Endothelial cell of umbilical vein (primary cell): Measurements from ENCODE around the gene XYLB. TPM values are rescaled to one million over a fixed set of nuclear protein-coding genes. Genes with fewer than 3 reads are reported as not detected.

Experiments
- BruUV-seq: library from RNA; stranded (reverse); fragments of 400-500 nt; replicated peaks from 2 replicates; lab custom pipeline; 2021; lab: Mats Ljungman, UMichigan
- CTCF ChIA-PET: fragments of 300-600, 350-600 bp; sonication (Branson Sonifier 250); formaldehyde crosslinking; loops from one replicate; lab custom pipeline; 2021; ENCODE audit warnings: antibody characterized with exemption, inconsistent platforms; lab: Charles Lee
- POLR2A ChIA-PET: fragments of 300-600, 350-600 bp; sonication (Branson Sonifier 250); formaldehyde crosslinking; loops from one replicate; lab custom pipeline; 2021; ENCODE audit warnings: antibody characterized with exemption, inconsistent platforms; lab: Charles Lee
- DNase-seq: peaks from one replicate; pipeline ENCODE4 v3.0.0-alpha.2; 2011; ENCODE audit warnings: low read depth, low spot score
- FAIRE-seq: peaks from 2 replicates; lab custom pipeline; 2011; peaks lifted over from hg19 to GRCh38; lab: Jason Lieb, UNC
- H2AFZ ChIP-seq: 2 replicates; pipeline ENCODE4 v1.6.0; 2012; ENCODE audit warnings: low read depth, low read length, control low read depth, inconsistent platforms
- H3K27ac ChIP-seq: 2 replicates; pipeline ENCODE4 v1.5.1; 2011; ENCODE audit warnings: low read depth, mild to moderate bottlenecking, control low read depth, low read length, moderate library complexity; ENCODE audit not compliant: insufficient read depth
- H3K27me3 ChIP-seq, 2 experiments: 2 replicates each; pipeline versions ENCODE4 v1.6.0 to v1.6.1; 2011; ENCODE audit warnings: low read length in 2 of 2, mixed read lengths in 1 of 2; ENCODE audit not compliant: control insufficient read depth in 2 of 2, insufficient read depth in 2 of 2
- H3K36me3 ChIP-seq, 2 experiments: 2 replicates in 1 of 2; 3 replicates in 1 of 2; pipeline ENCODE4 v1.5.1; 2011; ENCODE audit warnings: low read length in 2 of 2, mild to moderate bottlenecking in 1 of 2, moderate library complexity in 1 of 2; ENCODE audit not compliant: control insufficient read depth in 2 of 2, insufficient read depth in 2 of 2; ENCODE audit errors: extremely low read depth in 1 of 2
- H3K4me1 ChIP-seq: 3 replicates; pipeline ENCODE4 v1.5.1; 2011; ENCODE audit warnings: mild to moderate bottlenecking, low read length; ENCODE audit not compliant: control insufficient read depth, insufficient read depth; ENCODE audit errors: extremely low read depth
- H3K4me2 ChIP-seq: 2 replicates; pipeline ENCODE4 v1.6.1; 2011; ENCODE audit warnings: low read length, control low read depth, mixed read lengths; ENCODE audit not compliant: insufficient read depth
- H3K4me3 ChIP-seq, 3 experiments: fragments of 200-600 bp in 1 of 3; sonication (generic), shearing (Covaris generic) in 1 of 3; replicated peaks in 1 of 3; 2 replicates each; pipeline ENCODE4 v1.5.1; 2011 to 2016; ENCODE audit warnings: control low read depth in 3 of 3, low read length in 3 of 3, mild to moderate bottlenecking in 2 of 3, inconsistent platforms in 1 of 3, low read depth in 1 of 3, moderate library complexity in 1 of 3; ENCODE audit not compliant: insufficient read depth in 1 of 3
- H3K79me2 ChIP-seq: 2 replicates; pipeline ENCODE4 v1.6.0; 2012; ENCODE audit warnings: low read length, inconsistent platforms; ENCODE audit not compliant: control insufficient read depth, insufficient read depth
- H3K9ac ChIP-seq: replicated peaks from 2 replicates; pipeline ENCODE3; 2011; ENCODE audit warnings: low read length, control low read depth; ENCODE audit not compliant: insufficient read depth; ENCODE audit errors: extremely low read depth
- H3K9me1 ChIP-seq: replicated peaks from 3 replicates; pipeline ENCODE4 v1.6.0; 2011; ENCODE audit warnings: mild to moderate bottlenecking, low read length; ENCODE audit not compliant: control insufficient read depth, insufficient read depth; ENCODE audit errors: extremely low read depth
- H3K9me3 ChIP-seq: replicated peaks from 2 replicates; pipeline ENCODE4 v1.5.1; 2012; ENCODE audit warnings: low read length, inconsistent platforms; ENCODE audit not compliant: control insufficient read depth, insufficient read depth
- H4K20me1 ChIP-seq: replicated peaks from 2 replicates; pipeline ENCODE3; 2011; ENCODE audit warnings: mild to moderate bottlenecking, low read length; ENCODE audit not compliant: control insufficient read depth, insufficient read depth; ENCODE audit errors: extremely low read depth
- CTCF ChIP-seq, 2 donors: IDR thresholded peaks; 1 replicate in 1 of 2; 2 replicates in 1 of 2; pipeline ENCODE4 v1.5.1; 2011; ENCODE audit warnings: low read length in 2 of 2, mild to moderate bottlenecking in 2 of 2, moderate library complexity in 2 of 2, control low read depth in 1 of 2, inconsistent platforms in 1 of 2, low read depth in 1 of 2; ENCODE audit not compliant: insufficient read depth in 1 of 2; ENCODE audit errors: extremely low read depth in 1 of 2
- EZH2 ChIP-seq: IDR thresholded peaks from 2 replicates; pipeline ENCODE4 v1.6.1; 2012; ENCODE audit warnings: borderline replicate concordance, low read depth, mild to moderate bottlenecking, moderate library complexity, low read length, inconsistent platforms; ENCODE audit not compliant: severe bottlenecking
- GATA2 ChIP-seq: IDR thresholded peaks from 2 replicates; pipeline ENCODE4 v1.7.0; 2011; ENCODE audit warnings: low read depth, mild to moderate bottlenecking, moderate library complexity, mixed read lengths, low read length; ENCODE audit not compliant: insufficient read length, insufficient read depth
- JUN ChIP-seq: IDR thresholded peaks from 2 replicates; pipeline ENCODE4 v1.6.1; 2011; ENCODE audit warnings: borderline replicate concordance, low read depth; ENCODE audit not compliant: insufficient read length, insufficient read depth
- MAX ChIP-seq: IDR thresholded peaks from 2 replicates; pipeline ENCODE4 v1.6.1; 2011; ENCODE audit not compliant: insufficient read depth, insufficient read length
- dilution Hi-C: fragments of 300-500 bp; cut with MboI; formaldehyde crosslinking; loops from one replicate; pipeline ENCODE4 v1.15.0; 2019; ENCODE audit warnings: low sequenced_read_pairs; ENCODE audit not compliant: extremely low pct_ligation_motif_present
- intact Hi-C: fragments of 100-400 bp; cut with micrococcal nuclease; formaldehyde crosslinking; loops from one replicate; pipeline ENCODE4 v1.10.0; 2022
- polyA plus RNA-seq, 4 experiments: library from polyadenylated mRNA; depleted of rRNA in 3 of 4; stranded (reverse) in 3 of 4; unstranded in 1 of 4; fragments of >200 nt; gene quantifications; 2 replicates each; pipeline versions ENCODE4 v1.2.1 to v1.2.3, GENCODE V29; 2011 to 2012; ENCODE audit warnings: missing spikeins in 1 of 4
- total RNA-seq: library from RNA; stranded (reverse); gene quantifications from 2 replicates; pipeline ENCODE4 v1.2.3, GENCODE V29; 2021

The XYLB gene
- total and polyA plus RNA-seq, 2 donors (not counting 3 experiments of a cell fraction or from before 2014, with no cell fraction given): 3.7 to 4.3 TPM

- Histone ChIP-seq H3K79me2 (no peaks in the 10 kb centered on the region), H3K9me3 (no peaks in the 10 kb centered on the region), H3K4me1 (no peaks in the 10 kb centered on the region), H3K9ac (no peak overlapping the region), H2AFZ (no peak overlapping the region), H3K4me3 (no peak overlapping the region), H3K9me1 (no peaks in the 10 kb centered on the region), H3K27ac (no peak overlapping the region), H4K20me1 (no peaks in the 10 kb centered on the region), H3K27me3 (peaks cover 0 to 3% of the 10 kb centered on the region in 2 experiments), H3K36me3 (no peaks in the 10 kb centered on the region), H3K4me2 (no peak overlapping the region)
- ChIA-PET POLR2A (no interaction called here), CTCF (no interaction called here)
- DNase-seq: no peak
- TF ChIP-seq JUN (no peak), CTCF (IDR thresholded peaks at IDR 0.05; ENCODE audit: extremely low read depth in 1 of 2, insufficient read depth in 1 of 2, low read depth in 1 of 2, low read length in 2 of 2) (no peak), EZH2 (no peak), GATA2 (no peak)
- intact Hi-C loops: no loop called here
- dilution Hi-C loops: no loop called here
- FAIRE-seq: no peak
- BruUV-seq: no TSS peak
Observed at GRCh38 chr3:38306941-38307340, 39.6 kb upstream of the XYLB start.

GRCh38 chr3:38307599-38307998 lies 39.0 kb upstream of the XYLB start:
- Histone ChIP-seq H3K4me3 (no peak overlapping the region), H3K4me2 (no peak overlapping the region), H3K4me1 (no peaks in the 10 kb centered on the region), H3K36me3 (no peaks in the 10 kb centered on the region), H3K27me3 (peaks cover 0 to 3% of the 10 kb centered on the region in 2 experiments), H3K9me1 (no peaks in the 10 kb centered on the region), H4K20me1 (no peaks in the 10 kb centered on the region), H2AFZ (no peak overlapping the region), H3K79me2 (no peaks in the 10 kb centered on the region), H3K27ac (no peak overlapping the region), H3K9ac (no peak overlapping the region), H3K9me3 (no peaks in the 10 kb centered on the region)
- no peak for FAIRE-seq
- no peak for DNase-seq
- no peak for TF ChIP-seq MAX
- dilution Hi-C loops (no loop called here), intact Hi-C loops (no loop called here)
- POLR2A ChIA-PET: no interaction called here
- CTCF ChIA-PET: no interaction called here
- no TSS peak for BruUV-seq
